ENCODE results near the gene GTF2H1. TPM values are rescaled to one million over a fixed set of nuclear protein-coding genes. Genes with fewer than 3 reads are reported as not detected.

GTF2H1 gene
- total RNA-seq, 1 donor, result 123 TPM

DNA sequence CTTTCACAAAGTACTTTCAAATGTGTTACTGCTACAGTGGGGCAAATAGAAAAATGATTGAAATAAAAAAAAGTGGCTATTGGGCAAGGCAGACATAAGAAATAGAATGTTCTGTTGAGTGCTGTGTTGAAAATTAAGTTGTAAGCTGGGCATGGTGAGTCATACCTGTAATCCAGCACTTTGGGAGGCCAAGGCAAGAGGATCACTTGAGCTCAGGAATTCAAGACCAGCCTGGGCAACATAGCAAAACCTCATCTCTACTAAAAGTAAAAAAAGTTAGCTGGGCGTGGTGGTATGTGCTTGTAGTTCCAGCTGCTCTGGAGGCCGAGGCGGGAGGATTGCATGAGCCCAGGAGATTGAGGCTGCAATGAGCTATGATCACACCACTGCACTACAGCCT, 45.1 kb downstream of the GTF2H1 start:
- Histone ChIP-seq H3K27me3 (ENCODE audit: insufficient read depth, low read length) (no peaks in the 10 kb centered on the region), H3K4me2 (ENCODE audit: insufficient read depth, low read length) (no peak overlapping the region), H3K4me3 (ENCODE audit: insufficient read depth, low read length) (no peak overlapping the region), H3K27ac (ENCODE audit: low read depth, low read length) (no peak overlapping the region), H4K20me1 (ENCODE audit: insufficient read depth, low read length) (no peaks in the 10 kb centered on the region), H2AFZ (ENCODE audit: low read length) (no peak overlapping the region), H3K36me3 (ENCODE audit: insufficient read depth, low read length) (peaks cover 39% of the 10 kb centered on the region), H3K4me1 (ENCODE audit: insufficient read depth, low read length) (peaks cover 10% of the 10 kb centered on the region), H3K79me2 (ENCODE audit: insufficient read depth, low read length) (no peaks in the 10 kb centered on the region), H3K9me3 (ENCODE audit: low read depth, low read length) (no peaks in the 10 kb centered on the region)
- no peak for DNase-seq (ENCODE audit: insufficient read length, low spot score, missing footprints)
- TF ChIP-seq, protein P1, sequence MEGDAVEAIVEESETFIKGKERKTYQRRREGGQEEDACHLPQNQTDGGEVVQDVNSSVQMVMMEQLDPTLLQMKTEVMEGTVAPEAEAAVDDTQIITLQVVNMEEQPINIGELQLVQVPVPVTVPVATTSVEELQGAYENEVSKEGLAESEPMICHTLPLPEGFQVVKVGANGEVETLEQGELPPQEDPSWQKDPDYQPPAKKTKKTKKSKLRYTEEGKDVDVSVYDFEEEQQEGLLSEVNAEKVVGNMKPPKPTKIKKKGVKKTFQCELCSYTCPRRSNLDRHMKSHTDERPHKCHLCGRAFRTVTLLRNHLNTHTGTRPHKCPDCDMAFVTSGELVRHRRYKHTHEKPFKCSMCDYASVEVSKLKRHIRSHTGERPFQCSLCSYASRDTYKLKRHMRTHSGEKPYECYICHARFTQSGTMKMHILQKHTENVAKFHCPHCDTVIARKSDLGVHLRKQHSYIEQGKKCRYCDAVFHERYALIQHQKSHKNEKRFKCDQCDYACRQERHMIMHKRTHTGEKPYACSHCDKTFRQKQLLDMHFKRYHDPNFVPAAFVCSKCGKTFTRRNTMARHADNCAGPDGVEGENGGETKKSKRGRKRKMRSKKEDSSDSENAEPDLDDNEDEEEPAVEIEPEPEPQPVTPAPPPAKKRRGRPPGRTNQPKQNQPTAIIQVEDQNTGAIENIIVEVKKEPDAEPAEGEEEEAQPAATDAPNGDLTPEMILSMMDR (IDR thresholded peaks at IDR 0.05; ENCODE audit: extremely low read depth, low read depth, low read length), result no peak

DNA sequence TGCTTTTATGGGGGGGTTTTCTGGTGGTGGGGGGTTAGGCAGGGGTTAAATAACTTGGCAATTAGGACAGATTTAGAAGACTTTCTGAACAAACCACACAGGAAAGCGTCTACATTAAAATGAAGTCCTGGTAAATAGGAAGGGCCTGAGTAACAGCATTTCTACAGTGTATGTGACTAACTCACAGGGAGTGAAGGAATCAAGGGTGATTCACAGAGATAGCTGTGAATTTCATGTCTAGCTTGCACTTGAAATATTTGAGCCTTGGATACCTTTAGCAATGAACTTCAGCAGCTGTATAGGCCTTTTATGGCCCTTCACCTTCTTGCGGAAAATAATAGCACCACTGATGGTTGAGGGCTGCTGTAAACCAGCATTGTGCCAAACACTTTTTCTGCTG, 45.9 kb downstream of the GTF2H1 start:
- H3K27me3 ChIP-seq (ENCODE audit: insufficient read depth, low read length), result no peaks in the 10 kb centered on the region
- H3K4me2 ChIP-seq (ENCODE audit: insufficient read depth, low read length), result no peak overlapping the region
- no peak for DNase-seq (ENCODE audit: insufficient read length, low spot score, missing footprints)
- H3K9me3 ChIP-seq (ENCODE audit: low read depth, low read length), result no peaks in the 10 kb centered on the region
- H3K36me3 ChIP-seq (ENCODE audit: insufficient read depth, low read length), result peaks cover 35% of the 10 kb centered on the region
- H3K4me1 ChIP-seq (ENCODE audit: insufficient read depth, low read length), result peaks cover 10% of the 10 kb centered on the region
- H3K79me2 ChIP-seq (ENCODE audit: insufficient read depth, low read length), result no peaks in the 10 kb centered on the region
- TF ChIP-seq, protein P1 (IDR thresholded peaks at IDR 0.05; ENCODE audit: extremely low read depth, low read depth, low read length), result no peak
- H3K4me3 ChIP-seq (ENCODE audit: insufficient read depth, low read length), result no peak overlapping the region
- peak overlapping the region; percentile 66 for H3K27ac ChIP-seq (ENCODE audit: low read depth, low read length)
- H2AFZ ChIP-seq (ENCODE audit: low read length), result no peak overlapping the region
- no peaks in the 10 kb centered on the region for H4K20me1 ChIP-seq (ENCODE audit: insufficient read depth, low read length)

DNA sequence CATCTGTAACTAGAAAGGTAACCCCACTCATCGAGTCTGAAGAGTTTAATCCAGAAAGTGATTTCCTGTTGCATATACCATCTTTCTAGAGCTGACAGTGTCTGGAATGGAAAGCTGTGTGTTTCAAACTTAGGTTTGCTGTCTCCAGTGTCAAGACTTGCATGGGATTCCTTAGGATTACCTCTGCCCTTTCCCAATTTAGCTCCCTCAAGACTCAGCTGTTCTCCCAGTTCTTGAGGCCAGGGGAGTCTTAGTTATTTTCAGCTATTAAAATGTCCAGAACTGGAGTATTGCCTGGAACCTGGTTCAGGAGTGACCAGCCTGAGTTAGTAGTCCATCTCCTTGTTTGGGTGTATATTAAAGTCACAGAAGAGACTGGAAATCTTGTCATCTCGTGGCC, 47.0 kb downstream of the GTF2H1 start:
- Histone ChIP-seq H3K79me2 (ENCODE audit: insufficient read depth, low read length) (no peaks in the 10 kb centered on the region), H4K20me1 (ENCODE audit: insufficient read depth, low read length) (no peaks in the 10 kb centered on the region), H2AFZ (ENCODE audit: low read length) (no peak overlapping the region), H3K4me1 (ENCODE audit: insufficient read depth, low read length) (peaks cover 10% of the 10 kb centered on the region), H3K36me3 (ENCODE audit: insufficient read depth, low read length) (peaks cover 24% of the 10 kb centered on the region), H3K27me3 (ENCODE audit: insufficient read depth, low read length) (no peaks in the 10 kb centered on the region), H3K4me3 (ENCODE audit: insufficient read depth, low read length) (no peak overlapping the region), H3K4me2 (ENCODE audit: insufficient read depth, low read length) (no peak overlapping the region), H3K27ac (ENCODE audit: low read depth, low read length) (no peak overlapping the region), H3K9me3 (ENCODE audit: low read depth, low read length) (no peaks in the 10 kb centered on the region)
- DNase-seq (ENCODE audit: insufficient read length, low spot score, missing footprints), result no peak
- TF ChIP-seq, protein P1 (IDR thresholded peaks at IDR 0.05; ENCODE audit: extremely low read depth, low read depth, low read length), result no peak

DNA sequence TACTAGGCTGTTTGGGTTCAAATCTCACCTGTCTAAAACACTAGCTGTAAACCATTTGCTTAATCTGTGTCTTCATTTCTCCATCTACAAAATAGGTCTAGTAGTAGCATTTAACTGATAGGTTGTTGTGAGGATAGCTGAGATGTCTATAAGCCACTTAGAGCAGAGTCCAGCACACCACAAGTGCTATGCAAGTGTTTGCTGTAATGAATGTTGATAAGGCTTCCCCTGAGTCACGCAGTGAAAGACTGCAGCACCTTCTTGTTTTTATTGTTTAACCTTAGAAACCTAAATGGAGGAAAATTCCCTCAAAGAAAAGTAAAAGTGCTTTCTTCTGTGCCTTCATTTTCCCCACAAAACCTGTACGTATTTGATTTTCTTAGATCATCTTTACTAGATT, 48.9 kb downstream of the GTF2H1 start:
- Histone ChIP-seq H3K4me2 (ENCODE audit: insufficient read depth, low read length) (no peak overlapping the region), H3K27me3 (ENCODE audit: insufficient read depth, low read length) (no peaks in the 10 kb centered on the region), H3K4me1 (ENCODE audit: insufficient read depth, low read length) (peaks cover 10% of the 10 kb centered on the region), H3K36me3 (ENCODE audit: insufficient read depth, low read length) (peaks cover 11% of the 10 kb centered on the region), H4K20me1 (ENCODE audit: insufficient read depth, low read length) (no peaks in the 10 kb centered on the region), H3K4me3 (ENCODE audit: insufficient read depth, low read length) (no peak overlapping the region), H3K79me2 (ENCODE audit: insufficient read depth, low read length) (no peaks in the 10 kb centered on the region), H3K9me3 (ENCODE audit: low read depth, low read length) (no peaks in the 10 kb centered on the region), H3K27ac (ENCODE audit: low read depth, low read length) (no peak overlapping the region), H2AFZ (ENCODE audit: low read length) (no peak overlapping the region)
- TF ChIP-seq, protein P1 (IDR thresholded peaks at IDR 0.05; ENCODE audit: extremely low read depth, low read depth, low read length), result no peak
- no peak for DNase-seq (ENCODE audit: insufficient read length, low spot score, missing footprints)
